ENCODE data around the gene ATP8B3. TPM values are rescaled to one million over a fixed set of nuclear protein-coding genes. Genes with fewer than 3 reads are reported as not detected.

The ATP8B3 gene
- total RNA-seq, 4 donors from 2014 or later = 0.88 to 2.4 (median 1.9) TPM

GRCh38 chr19:1854039-1854541 is 42.0 kb upstream of the ATP8B3 start:
- DNase-seq (ENCODE audit: low spot score) (no peak), ATAC-seq (ENCODE audit: low FRiP score) (no peak)
- TF ChIP-seq, protein P1, sequence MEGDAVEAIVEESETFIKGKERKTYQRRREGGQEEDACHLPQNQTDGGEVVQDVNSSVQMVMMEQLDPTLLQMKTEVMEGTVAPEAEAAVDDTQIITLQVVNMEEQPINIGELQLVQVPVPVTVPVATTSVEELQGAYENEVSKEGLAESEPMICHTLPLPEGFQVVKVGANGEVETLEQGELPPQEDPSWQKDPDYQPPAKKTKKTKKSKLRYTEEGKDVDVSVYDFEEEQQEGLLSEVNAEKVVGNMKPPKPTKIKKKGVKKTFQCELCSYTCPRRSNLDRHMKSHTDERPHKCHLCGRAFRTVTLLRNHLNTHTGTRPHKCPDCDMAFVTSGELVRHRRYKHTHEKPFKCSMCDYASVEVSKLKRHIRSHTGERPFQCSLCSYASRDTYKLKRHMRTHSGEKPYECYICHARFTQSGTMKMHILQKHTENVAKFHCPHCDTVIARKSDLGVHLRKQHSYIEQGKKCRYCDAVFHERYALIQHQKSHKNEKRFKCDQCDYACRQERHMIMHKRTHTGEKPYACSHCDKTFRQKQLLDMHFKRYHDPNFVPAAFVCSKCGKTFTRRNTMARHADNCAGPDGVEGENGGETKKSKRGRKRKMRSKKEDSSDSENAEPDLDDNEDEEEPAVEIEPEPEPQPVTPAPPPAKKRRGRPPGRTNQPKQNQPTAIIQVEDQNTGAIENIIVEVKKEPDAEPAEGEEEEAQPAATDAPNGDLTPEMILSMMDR (IDR thresholded peaks at IDR 0.05) = no peak

- TF ChIP-seq, protein P1 (IDR thresholded peaks at IDR 0.05) = peak in 1 of 3 donors; percentile 42
- peak; percentile 3 for ATAC-seq (ENCODE audit: low FRiP score)
- peak; percentile 66 for DNase-seq (ENCODE audit: low spot score)
Observed at GRCh38 chr19:1853295-1854038, 41.4 kb upstream of the ATP8B3 start.

DNA sequence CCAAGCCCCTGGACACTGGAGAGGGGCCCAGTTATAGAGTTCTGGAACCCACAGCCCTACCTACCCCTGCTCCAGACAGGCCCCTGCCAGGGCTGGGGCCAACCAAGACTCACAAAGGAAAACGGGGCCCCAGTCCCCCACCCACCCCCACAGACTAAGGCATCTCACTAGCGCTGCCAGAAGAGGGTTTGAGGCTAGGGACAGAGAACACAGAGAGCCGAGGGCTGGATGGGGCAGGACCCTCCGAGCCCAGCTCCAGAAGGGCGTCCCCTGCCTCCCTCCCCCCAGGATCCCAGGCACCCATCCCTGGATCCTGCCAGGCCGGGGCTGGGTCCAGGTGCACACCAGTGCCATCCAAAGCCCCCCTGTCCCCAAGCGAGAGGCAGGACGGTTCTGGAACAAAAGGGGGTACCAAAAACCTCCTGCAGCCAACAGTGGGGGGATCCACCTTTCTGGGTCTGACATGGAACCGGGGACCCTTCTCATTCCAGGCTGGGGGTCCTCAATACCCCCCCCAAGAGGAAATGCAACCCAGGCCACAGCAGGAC is 40.6 kb upstream of the ATP8B3 start:
- ATAC-seq (ENCODE audit: low FRiP score) = no peak
- no peak for DNase-seq (ENCODE audit: low spot score)
- TF ChIP-seq, protein P1 (IDR thresholded peaks at IDR 0.05) = no peak

GRCh38 chr19:1851654-1852580 is 39.8 kb upstream of the ATP8B3 start:
- DNase-seq (ENCODE audit: low spot score) = no peak
- no peak for ATAC-seq (ENCODE audit: low FRiP score)
- TF ChIP-seq, protein P1 (IDR thresholded peaks at IDR 0.05) = no peak

GRCh38 chr19:1850809-1851653 is 39.0 kb upstream of the ATP8B3 start:
- TF ChIP-seq, protein P1 (IDR thresholded peaks at IDR 0.05) = no peak
- DNase-seq (ENCODE audit: low spot score) (no peak), ATAC-seq (ENCODE audit: low FRiP score) (no peak)

- TF ChIP-seq, protein P1 (IDR thresholded peaks at IDR 0.05) = no peak
- ATAC-seq (ENCODE audit: low FRiP score) (no peak), DNase-seq (ENCODE audit: low spot score) (no peak)
Observed at GRCh38 chr19:1849886-1850398, 37.9 kb upstream of the ATP8B3 start.
